HG03442 (cell line): ENCODE data around the gene CFAP410.

Source experiments
- ATAC-seq: cut with Tn5 transposase; IDR thresholded peaks from one replicate; pipeline ENCODE4 v1.9.1; 2021; ENCODE audit warnings: mild to moderate bottlenecking, moderate library complexity; ENCODE audit not compliant: unreplicated experiment

The CFAP410 gene

DNA sequence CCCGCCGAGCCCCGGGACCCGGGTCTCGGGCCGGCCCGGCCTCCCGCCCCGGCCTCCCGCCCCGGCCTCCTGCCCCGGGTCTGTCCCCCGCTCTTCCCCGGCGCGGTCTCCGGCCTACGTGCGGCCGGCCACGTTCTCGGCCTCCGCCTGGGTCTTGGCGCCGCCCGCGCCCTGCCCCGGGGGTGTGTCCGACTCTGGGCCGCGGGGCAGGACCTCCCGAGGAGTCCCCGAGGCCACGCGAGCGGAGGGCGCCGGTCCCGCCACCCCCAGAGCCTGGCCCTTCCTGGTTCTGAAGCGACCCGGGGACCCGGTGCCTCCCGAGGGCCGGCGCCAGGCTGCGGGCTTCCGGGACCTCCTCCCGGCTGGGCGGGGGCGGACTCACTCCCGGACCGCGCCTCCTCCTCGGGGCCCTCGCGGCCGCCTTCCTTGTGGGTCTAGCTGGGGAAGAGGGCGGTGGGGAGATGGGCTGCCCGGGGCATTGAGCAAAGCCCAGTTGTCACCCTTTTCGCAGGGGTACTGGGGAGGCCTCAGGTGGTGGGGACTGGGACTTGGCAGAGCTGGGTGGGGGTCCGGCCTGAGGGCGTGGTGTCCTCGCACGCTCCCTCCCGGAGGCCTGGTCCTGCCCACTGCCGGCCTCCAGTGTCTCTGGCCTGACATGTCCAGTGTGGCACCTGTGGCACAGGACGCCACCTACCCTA lies 38.8 kb downstream of the CFAP410 start:
- ATAC-seq, result peak; percentile 26

DNA sequence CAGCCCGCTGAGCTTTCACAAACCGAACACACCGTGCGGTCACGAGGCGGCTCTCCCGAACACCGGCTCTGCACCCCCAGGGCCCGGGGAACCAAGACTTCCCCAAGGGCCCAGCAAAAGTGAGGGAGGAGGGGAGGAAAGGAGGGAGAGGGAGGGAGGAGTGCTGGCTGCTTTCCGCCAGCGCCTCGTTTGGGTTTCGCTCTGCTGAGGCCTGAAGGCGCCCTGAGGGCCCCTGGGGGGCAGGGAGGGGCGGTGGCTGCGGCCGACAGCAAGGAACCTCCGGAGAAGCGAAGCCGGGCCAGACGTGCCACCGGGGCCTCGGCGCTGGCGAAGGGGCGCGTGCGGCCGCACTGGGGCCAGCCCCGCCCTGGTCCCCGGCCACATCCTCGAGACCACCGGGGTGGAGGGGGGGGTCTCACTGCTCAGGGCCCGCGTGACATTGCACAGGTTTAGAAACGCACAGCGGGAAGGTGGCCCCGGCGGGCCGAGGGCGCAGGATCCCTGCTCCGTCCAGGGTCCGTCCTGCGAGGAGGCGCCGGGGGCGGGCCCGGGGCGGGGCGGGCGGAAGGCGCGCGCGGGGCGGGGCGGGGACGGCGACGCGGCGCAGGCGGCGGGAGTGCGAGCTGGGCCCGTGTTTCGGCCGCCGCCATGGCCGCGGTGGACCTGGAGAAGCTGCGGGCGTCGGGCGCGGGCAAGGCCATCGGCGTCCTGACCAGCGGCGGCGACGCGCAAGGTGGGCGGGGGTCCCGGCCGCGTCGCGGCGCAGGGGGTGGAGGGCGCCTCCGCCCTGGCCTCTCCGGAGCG lies 39.5 kb downstream of the CFAP410 start, which contains the start of gene PFKL:
PFKL (plus strand) TSS at position 596 of the 804 bp plus-strand sequence; CDS start at position 649, 53 bp downstream.
- peak; percentile 35 for ATAC-seq

DNA sequence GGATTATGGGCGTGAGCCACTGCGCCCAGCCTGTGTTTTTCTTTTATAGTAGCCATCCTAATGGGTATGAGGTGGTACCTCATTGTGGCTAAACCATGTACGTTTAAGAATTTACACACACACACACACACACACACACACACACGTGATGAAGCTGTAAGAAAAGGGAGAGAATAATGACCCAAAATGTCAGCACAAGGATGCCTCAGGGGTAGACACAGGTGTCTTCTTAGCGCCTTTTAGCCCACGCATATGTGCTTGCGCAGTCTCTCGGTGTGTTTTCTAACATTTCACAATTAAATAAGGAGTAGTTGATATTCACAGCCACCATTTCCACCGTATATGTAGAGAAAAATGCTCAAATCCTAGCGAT lies 40.1 kb downstream of the CFAP410 start:
- no peak for ATAC-seq

DNA sequence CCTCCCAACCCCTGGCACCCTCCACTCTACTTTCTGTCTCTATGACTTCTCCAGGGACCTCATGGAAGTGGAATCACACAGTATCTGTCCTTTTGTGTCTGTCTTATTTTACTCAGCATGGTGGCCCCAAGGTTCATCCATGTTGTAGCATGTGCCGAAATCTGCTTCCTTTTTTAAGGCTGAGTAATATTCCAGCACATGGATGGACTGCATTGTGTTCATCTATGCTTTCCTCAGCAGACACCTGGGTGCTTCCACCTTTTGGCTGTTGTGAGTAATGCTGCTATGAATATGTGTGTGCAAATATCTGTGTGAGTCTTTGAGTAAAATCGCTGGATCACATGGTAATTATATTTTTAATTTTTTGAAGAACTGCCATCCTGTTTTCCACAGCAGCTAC lies 40.9 kb downstream of the CFAP410 start:
- ATAC-seq, result no peak

DNA sequence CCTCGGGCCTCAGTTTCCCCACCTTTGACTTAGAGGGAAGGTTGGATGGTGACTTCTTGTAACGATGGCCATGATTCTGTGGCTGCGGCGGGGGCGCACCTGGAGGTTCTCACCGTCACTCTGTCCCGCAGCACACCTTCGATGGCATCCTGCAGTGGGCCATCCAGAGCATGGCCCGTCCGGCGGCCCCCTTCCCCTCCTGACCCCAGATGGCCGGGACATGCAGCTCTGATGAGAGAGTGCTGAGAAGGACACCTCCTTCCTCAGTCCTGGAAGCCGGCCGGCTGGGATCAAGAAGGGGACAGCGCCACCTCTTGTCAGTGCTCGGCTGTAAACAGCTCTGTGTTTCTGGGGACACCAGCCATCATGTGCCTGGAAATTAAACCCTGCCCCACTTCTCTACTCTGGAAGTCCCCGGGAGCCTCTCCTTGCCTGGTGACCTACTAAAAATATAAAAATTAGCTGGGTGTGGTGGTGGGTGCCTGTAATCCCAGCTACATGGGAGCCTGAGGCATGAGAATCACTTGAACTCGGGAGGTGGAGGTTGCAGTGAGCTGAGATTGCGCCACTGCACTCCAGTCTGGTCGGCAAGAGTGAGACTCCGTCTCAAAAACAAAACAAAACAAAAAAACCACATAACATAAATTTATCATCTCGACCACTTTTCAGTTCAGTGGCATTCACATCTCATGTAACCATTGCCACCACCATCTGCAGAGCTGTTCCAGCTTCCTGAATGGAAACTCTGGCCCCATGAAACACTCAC lies 41.5 kb downstream of the CFAP410 start:
- no peak for ATAC-seq

DNA sequence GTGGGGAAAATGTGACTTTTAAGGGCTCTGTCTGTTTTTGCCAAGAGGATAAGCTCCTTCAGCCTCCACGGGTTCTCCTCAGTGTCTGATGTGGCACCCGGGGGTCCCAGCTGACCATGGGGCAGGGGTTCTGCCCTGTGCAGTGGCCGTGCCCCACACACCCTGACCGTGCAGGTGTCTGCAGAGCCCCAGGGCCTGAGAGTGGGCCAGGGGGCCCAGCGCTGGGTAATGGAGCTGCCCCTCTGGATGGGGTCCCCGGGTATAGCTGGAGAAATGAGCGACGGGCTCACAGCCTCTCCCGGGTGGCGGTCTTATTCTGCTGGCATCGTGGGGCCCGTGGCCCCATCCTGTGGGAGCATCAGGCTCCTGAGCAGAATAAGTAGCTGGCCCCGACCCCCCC lies 42.3 kb downstream of the CFAP410 start:
- no peak for ATAC-seq

DNA sequence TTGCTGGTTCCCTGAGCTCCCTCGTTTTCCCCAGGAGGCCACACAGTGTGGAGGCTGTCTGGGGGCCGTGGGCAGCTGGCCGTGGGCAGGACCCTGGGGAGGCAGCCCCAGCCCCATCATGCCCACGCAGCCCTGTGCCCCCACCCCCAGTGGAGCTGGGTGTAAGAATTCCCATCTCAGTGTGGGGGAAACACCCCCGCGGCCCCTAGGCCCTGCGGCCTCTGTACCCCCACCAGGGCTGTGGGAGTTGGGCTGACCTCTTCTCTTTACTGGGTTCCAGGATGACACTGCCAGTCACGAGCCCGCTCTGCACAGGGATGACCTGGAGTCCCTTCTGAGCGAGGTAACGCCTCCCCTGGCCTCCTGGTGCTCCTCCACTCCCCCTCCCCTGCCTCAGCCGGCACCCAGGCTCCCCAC lies 43.1 kb downstream of the CFAP410 start:
- no peak for ATAC-seq

DNA sequence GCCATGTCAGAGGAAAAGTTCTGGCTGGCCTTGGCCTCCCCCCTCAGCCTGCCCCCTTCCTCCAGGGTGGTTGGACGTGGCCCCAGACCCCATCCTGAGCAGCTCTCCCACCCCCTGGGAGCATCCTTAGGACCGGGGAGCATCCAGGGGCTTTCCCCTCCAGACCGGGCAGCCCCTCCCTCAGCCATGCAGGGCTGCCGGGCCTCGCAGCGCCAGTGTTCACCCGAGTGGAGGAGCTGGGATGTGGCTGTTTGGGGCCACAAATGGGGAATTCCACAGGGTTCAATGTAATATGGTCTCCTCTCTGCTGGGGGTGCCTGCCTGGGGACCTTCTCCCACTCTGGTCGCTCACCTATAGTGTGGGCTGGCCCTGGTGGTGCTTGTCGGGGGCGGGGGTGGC lies 43.5 kb downstream of the CFAP410 start:
- no peak for ATAC-seq

DNA sequence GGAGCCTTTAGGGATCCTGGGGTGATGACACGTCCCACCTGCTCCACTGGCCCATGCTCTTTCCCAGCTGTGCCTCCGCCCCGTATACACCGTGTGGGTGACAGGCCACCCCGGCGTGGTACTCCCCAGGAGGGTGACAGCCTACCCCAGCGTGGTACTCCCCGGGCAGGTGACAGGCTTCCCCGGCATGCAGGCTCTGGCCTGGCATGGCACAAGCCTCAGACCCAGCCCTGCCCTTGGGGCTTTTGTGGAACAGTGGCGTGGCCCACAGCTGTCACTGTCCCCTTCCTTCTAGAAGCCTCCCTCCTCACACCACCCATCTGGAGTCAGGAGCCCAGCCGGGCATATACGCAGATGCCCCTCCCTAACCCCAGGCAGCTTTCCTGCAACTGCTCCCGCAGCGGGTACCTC lies 44.0 kb downstream of the CFAP410 start:
- no peak for ATAC-seq

DNA sequence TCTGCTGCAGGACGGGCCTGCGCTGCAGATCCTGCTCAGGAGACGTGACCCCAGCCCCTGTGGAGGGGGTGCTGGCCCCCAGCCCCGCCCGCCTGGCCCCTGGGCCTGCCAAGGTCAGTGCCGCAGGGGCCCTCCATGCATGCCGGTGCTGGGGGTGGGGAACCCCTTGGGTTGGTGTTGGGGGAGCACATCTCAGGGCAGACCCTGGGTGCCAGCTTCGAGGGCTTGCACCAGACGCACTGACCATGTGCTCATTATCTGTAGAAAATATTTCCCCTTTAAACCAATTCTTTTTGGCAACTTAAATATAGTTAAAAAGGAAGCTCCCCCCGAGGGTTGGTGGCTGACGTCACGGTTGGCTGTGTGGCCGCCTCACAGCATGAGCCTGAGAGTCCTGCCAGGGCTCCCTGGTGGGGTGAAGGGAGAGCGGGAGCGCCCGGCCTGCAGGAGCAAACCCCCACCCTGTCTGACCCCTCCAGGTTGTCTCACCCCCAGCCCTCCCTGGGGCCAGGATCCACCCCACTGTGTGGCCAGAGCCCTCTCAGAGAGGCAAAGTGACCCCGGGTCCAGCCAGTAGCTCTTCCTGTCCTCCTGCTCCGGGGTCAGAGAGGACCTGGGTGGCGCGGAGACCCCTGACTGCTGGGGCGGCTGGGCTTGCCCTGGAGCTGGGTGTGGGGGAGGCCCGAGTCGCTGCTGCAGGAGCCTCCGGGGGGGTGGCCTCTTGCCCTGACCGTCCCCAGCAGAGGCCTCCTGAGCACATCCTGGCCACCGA lies 44.6 kb downstream of the CFAP410 start:
- no peak for ATAC-seq

DNA sequence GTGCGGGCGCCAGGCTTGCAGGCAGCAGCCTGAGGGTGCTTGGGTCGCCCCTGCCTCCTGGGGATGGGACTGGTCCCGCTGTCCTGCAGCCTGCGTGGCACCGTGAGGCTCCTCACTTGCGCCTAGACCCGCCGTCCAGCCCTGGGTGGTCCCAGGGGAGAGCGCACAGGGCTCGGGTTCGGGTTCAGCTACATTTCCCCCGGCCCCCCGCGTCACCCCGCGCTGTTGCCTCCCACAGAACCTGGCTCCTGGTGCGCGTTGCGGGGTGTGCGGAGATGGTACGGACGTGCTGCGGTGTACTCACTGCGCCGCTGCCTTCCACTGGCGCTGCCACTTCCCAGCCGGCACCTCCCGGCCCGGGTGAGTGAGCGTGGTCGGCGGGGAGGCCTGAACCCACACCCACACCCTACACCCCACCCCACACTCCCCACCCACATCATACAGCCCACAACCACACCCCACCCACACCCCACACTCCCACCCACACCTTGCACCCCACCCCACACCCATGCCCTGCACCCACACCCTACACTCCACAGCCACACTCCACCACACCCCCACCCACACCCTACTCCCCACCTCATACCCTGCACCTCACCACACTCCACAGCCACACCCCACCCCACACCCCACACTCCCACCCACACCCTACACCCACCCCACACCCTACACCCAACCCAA lies 45.5 kb downstream of the CFAP410 start:
- no peak for ATAC-seq

DNA sequence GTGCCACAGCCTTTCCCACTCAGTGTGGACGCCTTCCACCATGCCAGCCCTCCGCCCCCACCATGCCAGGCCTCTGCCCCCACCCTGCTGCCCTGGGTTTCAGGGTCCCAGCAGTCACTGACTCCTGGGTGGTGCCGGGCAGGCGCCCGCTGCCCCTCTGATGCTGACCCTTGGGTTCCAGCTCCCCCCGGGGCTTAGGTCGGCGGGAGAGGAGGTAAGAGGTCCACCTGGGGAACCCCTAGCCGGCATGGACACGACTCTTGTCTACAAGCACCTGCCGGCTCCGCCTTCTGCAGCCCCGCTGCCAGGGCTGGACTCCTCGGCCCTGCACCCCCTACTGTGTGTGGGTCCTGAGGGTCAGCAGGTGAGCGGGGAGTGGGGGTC lies 46.4 kb downstream of the CFAP410 start:
- no peak for ATAC-seq

DNA sequence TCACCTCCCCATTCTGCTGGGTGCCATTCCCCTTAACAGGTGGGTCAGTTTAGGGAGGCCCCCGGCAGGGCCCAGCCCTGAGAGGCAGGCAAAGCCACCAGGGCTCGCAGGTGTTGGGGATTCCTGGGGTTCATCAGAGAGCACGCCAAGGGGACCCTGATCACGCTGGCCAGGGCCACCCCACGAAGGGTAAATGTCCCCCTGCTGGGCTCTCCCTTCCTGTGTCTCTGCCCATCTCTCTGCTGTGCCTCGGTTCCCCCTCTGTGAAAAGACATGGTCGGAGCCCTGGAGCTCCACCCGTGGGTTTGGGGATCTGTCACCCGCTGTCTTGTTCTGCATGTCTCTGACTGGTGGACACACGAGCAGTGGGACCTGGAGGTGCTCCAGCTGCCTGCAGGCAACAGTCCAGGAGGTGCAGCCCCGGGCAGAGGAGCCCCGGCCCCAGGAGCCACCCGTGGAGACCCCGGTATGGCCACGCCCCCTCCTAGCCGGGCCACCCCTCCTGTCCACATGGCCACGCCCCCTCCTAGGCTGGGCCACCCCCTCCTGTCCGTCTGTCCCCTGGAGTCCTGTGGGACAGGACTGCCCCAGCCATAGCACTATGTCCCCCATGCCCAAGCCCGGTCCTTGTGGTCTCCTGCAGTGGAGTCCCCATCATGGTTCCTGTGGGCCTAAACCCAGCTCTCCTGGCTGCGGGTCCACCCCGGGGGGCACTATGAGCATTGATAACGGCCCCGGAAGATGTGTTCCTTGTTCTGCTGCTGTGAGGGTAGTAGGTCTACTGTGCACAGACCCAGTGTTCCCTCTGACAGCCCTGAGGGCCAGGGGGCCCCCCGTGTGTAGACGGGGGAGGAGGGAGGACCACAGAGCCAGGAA lies 47.0 kb downstream of the CFAP410 start:
- ATAC-seq, result no peak

DNA sequence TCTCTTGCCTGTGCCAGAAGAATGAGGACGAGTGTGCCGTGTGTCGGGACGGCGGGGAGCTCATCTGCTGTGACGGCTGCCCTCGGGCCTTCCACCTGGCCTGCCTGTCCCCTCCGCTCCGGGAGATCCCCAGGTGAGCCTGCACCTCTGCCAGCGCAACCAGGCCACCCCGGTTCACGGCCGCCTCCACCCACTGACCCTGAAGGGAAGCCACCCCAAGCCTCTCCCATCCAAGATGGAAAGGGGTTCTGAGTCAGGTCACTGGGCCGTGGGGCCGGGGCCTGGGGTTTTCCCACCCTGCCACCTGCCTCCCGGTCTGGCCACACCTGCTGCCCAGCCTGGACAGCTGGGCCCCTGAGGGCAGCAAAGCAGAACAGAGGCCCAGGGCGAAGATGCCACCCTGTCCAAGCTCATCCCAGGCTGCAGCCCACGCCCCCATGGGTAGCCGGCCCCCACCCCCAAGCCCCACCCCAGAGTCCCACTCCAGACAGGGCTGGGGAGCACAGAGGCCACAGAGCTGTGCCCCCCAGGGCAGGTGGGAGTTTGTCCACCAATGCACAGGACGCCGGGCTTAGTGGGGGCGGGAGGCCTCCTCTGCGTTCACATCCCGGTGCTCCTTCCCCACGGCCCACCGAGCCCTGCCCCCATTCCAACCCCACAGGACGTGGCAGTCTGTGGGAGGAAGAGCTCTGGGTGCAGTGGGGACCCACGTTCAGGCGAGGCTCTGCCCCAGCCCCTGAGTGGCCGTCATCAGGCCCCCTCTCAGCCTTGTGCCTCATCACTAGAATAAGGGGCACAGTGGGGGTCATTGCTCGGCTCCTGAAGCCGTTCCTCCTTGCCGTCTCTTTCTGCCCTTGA lies 47.9 kb downstream of the CFAP410 start:
- no peak for ATAC-seq

DNA sequence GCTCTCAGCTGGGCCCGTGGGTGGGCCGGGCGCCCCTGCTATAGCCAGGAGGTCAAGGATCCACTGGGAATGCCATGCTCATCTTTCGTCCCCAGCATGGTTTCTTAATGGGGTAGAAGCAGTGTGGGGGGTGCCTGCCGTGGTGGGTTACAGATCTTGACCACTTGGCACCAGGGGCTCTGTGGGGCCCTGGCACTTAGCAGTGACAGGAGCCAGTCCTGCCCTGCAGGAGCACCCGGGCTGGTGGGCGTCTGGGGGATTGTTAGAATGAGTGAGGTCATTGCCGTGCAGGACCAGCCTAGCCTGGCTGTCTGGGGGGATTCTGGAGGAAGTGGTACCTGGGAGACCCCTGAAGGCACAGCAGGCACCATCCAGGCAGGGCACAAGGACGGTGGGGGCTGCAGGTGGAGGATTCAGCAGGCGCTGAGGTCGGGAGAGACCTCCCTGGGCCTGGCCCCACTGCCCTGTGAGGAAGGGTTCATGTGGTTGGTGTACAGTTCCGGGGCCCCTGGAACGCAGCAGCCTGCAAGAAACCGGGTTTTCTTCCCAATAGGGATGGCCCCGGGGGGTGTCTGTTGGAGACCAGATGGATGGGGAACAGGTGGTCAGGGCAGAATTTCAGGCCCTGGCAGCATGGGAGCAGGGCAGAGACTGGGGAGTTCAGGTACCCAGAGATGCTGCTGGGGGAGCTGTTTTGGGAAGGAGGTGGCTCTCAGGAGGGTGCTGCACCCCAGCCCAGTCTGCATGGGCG lies 48.7 kb downstream of the CFAP410 start:
- no peak for ATAC-seq

DNA sequence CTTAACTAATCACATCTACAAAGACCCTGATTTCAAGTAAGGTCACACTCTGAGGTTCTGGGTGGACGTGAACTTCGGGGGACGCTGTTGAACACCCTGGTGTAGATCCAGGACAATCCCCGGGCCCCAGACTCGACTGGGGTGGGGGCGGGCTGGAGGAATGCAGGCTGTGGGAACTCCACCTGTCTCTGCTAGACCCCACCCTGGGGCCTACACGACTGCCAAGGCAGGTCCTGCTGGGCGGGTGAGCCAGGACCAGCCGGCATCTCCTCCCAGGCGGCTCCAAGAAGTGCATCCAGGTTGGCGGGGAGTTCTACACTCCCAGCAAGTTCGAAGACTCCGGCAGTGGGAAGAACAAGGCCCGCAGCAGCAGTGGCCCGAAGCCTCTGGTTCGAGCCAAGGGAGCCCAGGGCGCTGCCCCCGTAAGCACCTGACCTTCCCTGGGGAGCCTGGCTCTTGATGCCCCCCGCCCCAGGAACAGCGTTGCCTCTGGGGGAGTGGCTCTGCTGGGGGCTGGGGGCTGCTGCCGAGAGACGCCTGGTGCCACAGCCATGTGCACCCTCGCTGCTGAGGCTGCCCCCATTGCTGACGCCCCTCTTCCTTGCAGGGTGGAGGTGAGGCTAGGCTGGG lies 49.7 kb downstream of the CFAP410 start:
- ATAC-seq, result no peak
